NCI-H1105 (cell line): ENCODE results near the gene RGS3.

Experiments
- DNase-seq: peaks from one replicate; lab custom pipeline; 2025; lab: John Stamatoyannopoulos, UW

The RGS3 gene

DNA sequence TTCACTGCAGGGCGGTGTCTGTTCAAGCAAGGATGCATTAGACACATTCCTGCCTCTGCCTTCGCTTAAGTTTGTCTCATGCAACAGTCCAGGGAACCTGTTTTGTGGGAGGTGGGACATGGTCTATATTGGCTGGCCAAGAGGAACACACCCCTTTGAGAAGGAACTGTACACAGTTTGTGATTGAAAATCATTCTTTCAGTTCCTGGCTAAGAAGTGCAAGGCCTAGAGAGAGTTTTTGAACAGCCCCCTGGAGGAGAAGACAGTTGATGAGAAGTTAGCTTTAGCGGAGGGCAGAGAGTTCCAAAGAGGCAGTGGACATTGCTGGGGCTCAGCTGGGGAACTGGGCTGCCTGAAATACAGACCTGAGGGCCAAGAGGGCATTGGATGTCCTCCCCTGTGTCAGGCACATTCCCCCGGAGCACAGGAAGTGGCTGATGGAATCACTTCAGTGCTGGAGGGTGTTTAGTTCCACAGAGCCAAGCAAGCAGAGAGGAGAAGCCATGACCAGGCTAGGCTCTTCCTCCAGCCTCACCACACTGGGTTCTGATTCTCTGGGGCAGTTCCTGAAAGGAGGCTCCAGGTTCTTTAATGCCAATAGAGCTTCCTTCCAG, 66.6 kb downstream of the RGS3 start:
- no peak for DNase-seq

DNA sequence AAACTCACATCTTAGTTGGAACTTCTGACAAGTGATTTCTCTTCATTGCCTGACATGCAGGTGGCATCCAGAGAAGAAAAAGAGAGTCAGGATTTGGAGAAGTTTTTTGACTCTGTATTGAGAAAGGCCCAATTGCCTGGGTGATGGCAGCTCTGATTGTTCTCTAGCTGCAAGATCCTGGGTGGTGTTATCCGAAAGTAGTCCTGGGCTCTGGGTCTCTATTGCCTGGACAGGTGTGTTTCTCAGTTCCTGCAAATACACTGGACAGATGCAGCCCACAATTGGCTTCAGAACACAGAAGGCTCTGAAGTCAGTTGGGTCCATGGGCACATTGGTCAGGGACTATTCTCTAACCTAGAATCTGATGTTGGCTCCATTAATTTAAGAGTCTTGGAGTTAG, 67.4 kb downstream of the RGS3 start:
- DNase-seq = no peak

DNA sequence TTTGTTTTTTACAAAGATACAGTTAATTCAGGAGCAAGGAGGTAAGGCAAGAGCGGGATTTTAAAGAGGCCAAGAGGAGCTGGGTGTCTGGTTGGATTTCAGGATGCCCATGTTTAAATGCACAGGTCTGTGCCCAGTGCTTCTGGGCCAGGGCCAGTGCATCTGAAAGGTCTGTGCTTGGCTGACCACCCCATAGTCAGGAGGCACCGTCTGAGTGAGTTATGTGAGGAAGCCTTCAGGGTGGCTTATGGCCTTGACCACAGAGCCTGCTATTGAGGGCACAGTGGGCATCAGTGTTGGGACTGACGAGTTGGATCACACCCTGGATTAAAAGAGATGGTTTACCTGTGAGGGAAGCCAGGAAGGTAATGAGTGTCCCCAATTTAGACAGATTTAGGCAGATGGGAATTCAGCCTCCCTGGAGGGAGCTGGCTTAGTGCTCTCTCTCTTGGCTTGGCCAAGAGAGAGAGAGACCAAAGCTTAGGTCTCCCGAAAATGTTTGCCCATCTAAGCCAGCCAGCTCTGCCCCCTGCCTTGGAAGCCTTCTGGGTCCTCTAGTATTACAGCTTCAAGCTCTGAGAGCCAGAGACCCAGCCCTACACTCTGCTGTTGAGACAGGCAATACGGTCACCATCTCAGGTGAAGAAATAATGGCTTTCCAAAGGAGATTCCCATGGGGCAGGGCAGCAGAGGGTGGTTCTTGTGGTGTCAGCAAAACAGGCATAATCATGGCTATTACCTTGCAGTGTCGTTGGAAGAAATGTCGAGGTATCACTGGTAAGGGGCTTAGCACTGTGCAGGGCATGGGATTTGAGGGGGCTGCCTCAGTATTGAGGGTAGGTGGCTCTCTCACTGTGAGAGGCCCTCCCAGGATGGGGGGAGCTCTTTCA, 68.6 kb downstream of the RGS3 start:
- no peak for DNase-seq

DNA sequence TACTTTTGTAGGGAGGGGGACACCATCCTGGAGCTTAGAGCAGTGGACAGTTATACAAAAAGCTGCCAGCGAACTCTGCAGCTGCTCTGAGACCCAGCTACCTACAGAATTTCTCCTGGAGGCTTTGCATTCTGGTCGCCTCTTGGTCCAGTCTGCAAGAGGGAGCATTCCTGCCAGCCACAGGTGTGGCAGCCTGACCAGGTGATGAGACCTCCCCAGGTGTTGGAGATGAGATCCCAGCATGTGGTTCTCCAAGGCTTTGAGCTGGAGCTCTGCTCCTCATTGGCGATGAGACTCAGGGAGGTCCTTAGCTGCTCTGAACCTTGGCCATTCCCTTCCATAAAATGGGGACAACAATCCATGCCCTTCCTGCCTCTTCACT, 69.3 kb downstream of the RGS3 start:
- no peak for DNase-seq

DNA sequence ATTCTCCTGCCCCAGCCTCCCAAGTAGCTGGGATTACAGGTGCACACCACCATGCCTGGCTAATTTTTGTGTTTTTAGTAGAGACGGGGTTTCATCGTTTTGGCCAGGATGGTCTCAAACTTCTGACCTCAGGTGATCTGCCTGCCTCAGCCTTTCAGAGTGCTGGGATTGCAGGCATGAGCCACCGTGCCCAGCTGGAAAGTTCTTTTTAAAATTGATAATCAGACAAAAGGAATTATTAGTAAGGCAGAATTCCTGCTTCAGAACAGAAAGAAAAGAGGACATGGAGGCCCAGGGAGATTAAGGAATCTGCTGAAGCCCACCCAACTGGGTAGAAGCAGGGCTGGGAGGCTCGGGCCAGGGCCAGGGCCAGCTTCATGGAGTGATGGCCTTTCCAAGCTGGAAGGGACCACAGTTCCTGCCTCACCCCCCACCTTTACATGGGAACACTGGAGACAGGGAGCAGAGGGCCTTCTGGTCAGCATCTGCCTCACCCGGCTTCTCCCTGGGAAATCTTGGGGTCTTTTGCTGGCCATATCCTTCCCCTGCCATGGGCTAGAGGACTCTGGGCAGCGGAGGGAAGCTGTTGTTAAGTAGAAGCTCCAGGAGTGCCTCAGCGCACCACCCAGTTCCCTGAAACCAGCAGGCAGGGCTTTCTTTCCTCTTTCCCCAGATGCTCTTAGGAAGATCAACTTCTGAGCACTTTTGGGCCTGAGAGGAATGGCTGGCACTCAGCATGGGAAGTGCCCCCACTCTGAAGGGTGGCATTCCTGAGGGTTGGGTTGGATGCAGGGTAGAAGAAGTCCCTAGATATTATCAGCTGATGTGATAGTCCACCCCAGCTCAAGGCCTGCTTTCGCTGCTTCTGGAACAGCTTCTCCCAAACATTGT, 70.1 kb downstream of the RGS3 start:
- DNase-seq = no peak

DNA sequence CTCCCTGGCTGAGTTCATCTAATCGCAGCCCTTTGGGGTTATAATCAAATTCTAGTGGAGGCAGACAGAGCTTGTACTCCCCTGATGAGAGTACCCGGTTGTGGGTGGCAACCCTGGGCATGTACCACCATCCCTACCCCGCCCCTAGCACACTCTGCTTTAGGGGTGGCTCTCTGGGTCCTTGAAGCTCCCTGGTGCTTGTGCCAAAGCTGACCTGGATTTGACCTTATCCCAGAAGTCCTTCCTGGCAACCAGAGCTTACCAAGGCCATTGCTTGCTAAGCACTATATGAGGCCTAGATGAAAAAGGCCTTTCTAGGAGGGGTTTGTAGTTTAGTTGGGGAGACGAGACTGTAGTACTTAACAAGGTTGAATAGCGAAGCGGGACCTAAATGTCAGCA, 72.2 kb downstream of the RGS3 start:
- no peak for DNase-seq

DNA sequence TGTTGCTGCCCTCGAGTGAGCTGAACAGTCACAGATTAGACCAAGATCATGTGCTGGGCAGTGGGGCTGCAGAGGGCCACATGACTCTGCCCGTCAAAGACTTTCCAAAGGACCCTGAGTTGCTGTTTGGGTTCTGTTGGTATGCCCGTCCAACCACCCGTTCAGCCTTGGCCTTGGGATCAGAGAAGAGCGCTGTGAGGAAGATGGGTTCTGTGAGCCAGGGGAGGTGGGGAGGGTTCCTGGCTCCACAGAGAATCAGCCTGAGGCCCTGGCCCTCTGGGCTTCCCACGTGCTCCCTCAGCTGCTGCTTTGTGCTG, 72.6 kb downstream of the RGS3 start:
- no peak for DNase-seq

DNA sequence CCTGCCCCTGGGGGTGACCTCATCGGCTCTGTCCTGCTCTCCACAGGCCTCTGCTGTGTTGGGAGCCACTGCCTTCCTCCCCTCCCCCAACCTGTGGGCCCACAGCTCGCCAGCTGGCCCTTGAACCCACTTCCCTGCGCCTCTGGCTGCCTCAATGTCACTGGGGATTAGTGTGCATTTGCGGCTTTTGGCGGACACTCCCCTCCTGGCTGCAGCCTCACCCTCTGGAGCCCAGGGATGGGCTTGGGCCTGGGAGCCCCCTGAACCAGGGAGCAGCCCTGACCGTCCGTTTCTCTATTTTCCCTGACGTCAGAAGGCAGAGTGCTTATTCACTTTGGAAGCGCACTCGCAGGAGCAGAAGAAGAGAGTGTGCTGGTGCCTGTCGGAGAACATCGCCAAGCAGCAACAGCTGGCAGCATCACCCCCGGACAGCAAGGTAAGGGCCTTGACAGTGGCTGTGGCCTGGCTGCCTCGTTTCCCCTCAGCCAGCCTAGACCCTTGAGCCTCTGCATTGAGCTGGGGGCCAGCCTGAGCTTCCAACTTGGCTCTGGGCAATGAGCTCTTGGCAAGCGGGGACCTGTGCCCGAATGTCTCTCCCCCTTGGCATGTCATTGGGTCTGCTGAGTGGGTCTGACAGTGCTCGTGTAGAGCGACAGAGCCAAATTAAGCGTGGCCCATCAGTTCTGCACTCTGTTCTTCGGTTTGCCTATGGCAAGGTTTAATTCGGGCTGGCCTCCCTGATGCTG, 73.1 kb downstream of the RGS3 start:
- DNase-seq = no peak

DNA sequence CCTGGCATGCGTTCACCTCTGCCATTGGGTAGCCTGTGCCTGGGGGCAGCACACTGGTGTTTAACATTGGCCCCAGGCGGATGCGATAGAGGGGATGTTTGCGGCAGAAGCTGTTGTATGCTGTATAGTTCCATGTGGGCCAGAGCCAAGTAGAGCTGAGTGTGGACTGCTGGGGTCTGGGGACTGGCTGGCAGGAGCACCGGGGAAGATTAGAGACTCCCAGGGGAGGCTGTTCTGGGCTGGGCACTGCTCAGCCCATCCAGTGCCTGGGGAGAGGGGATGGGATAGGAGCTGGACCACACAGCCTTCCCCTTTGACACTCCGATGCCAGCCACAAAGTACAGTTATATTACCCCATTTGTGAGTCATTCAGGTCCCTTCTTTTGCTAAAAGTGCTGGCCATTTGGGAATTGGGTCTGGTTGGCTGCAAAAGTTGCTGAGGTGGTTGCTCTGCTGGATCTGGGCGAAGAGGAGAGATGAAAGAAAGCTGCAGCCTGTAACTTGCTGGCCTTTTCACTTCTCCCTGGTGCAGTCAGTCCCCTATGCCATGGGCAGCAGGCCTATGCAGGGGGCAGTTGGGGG, 73.8 kb downstream of the RGS3 start:
- no peak for DNase-seq

DNA sequence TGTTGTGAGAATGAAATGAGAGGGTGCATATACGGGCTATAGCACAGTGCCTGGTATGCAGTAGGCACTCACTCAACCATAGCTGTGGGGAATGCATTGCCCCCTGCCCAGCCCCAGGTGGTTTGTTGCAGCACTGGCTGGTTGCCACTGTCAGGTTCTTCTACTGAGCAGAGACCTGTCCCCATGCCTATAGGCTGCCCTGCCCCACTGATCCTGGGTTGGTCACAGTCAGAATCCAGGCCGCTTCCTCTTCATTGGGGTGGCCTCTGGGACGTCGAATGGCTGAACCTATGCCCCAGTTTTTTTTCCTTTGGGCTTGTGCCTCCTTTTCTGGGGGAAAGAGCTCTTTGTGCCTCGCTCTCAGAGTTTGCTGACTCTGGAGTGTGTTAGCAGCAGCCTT, 74.6 kb downstream of the RGS3 start:
- no peak for DNase-seq

DNA sequence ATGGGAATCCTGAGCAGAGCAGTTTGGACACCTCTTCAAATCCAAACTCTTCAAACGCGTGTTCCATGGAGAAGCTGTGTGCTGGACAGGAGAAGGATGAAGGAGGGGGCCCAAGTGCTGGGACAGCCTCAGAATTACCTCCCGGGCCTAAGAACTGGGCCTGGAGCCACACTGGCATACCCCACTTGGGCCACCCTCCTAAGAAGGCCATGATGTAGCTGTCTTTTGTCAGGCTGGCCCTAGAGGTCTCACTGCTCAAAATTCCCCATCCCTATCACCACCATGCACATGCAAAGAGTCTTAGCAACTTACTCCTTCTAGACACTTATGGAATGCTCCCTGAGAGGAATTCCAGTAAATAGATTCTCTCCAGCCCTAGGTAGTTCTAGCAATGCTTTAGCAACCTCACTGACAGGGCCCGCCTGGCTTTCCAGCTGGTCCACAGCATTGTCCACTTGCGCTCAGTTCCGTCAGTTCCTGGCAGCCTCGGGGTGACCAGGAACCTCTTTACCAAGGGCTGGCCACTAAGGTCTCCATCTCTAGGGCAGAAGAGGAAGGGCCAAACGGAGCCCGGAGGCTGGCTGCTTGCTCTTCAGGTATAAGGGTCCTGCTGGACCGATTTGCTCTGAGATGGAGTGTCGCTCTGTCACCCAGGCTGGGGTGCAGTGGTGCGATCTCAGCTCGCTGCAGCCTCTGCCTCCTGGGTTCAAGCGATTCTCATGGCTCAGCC, 75.3 kb downstream of the RGS3 start:
- DNase-seq = no peak

DNA sequence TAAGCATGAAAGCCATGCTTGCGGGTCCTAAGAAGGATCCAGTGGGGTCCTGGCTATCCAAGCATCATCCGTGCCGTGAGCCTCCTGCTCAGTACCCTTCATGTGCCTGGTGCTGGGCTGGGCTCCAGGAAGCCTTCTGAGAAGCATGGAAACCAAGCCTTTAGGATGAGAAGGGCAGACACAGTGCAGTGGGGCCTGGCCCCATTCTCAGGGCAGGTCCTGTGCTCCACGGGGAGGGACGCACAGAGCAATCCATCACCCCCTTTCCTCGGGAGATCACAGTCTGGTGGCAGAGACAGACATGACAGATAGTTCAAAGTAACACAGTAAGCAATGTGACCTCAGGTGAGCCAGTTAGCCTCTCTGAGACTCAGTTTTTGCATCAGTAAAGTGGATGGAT, 76.9 kb downstream of the RGS3 start:
- no peak for DNase-seq

DNA sequence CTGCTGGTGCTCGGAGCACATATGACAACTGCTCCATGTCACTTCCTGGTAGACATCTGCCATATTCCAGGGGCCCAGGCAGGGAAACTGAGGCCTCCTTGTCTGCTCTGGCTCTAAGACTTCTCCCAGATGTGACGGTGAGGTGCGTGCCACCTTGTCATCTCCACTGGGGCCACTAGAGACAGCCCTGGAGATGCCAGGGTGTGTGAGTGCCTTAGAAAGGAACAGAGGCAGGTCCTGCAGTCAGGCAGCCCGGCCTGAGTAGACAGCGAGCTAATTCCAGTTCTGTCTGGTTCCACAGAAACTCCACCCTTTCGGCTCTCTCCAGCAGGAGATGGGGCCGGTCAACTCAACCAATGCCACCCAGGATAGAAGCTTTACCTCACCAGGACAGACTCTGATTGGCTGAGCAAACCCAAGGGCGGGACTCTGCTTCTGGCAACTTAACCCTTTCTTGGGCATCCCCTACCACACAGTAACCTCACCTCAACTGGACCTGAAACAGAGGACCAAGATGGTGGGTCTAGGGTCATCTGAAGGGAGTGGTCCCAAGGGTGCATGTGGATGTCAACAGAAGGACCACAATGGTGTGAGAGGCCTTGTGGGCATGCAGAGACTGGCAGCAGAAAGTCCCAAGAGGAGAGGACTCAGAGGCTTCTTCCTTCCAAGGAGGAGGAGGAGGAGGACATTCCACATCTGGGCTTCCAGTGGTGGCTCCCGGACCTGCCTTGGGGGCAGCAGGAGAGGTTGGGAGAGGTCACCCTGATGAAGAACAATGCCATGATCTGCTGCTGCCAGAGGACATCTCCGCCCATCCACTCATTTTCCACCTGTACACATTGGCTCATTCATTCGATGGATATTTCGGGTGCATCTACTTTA, 77.7 kb downstream of the RGS3 start:
- DNase-seq = no peak

DNA sequence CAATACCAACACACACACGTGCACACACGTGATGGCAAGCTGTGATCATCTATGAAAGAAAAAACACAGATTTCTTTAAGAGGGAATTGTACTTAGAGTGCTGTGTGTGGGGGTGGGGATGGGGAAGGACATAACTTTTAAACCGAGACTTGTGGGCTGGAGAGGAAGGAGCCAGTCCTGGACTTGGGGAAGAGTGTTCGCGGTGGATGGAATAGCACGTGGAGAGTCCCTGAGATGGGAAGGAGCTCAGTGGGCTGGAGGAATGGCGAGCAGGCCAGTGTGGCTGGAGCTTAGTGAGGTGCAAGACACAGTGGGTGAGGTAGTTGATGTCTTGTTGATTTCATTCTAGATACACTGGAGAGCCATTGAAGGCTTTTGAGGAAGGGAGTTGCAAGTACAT, 78.5 kb downstream of the RGS3 start:
- DNase-seq = no peak

DNA sequence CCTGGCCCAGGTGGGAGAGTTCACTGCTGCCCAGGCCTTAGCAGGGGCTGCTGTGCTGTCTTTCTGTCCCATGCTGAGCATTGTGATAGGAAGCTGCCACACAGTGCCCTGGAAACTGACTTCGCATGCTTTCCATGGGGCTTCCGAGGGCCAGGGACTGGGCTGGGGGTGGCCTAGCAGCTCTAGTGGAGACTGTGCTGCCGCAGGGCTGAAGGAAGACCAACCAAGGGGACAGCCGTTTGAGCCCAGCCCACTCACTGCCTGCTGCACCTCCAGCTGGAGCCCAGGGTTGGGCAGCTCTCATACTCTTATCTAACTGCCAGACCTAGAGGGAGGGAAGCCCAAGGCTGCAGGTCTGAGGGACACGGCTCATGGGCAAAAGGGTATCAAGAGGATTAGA, 79.2 kb downstream of the RGS3 start:
- DNase-seq = no peak

DNA sequence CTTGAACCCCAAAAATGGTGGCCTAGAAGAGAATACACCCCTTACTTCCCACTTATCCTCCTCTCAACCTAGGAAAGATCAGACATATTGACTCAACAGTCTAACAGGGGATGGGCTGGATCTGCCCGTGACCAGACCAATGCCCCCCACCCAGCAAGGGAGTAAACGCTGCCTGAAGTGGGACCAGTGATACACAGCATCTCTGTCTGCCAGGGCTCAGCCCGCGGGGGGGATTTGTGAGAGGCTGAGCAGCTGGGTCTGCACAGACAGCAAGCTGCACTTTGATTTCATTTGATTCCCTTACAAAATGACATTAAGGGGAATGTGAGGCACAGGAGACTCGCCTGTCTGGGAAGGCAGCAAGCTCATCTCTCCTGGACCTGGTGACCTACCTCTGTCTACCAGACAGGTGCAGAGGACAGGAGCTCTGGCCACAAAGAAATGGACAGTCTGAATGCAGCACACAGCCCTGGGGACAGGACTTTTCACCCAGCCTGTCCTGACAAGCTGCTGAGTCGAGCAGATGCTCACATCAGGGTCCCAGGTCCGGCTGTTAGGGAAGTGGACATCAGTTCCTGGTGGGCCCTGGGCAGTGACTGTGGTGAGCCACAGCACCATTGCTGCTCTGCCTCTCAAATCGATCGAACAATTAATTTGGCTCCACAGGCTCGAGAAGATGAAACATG, 79.9 kb downstream of the RGS3 start:
- DNase-seq = no peak

DNA sequence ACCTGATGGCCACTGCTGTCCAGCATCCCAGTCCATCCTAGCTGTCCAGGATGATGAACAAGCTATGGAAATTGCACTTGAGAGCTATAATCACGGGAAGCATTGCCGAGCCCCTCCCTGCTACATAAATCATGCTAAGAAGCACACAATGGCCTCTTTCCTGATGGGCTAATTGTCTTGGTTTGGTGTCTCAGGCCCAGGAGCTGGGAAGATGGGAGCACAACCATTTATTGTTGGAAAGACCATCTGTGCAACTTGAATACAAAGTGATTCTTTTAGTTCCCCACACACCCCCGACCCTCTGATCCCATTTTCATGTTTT, 80.4 kb downstream of the RGS3 start:
- no peak for DNase-seq

DNA sequence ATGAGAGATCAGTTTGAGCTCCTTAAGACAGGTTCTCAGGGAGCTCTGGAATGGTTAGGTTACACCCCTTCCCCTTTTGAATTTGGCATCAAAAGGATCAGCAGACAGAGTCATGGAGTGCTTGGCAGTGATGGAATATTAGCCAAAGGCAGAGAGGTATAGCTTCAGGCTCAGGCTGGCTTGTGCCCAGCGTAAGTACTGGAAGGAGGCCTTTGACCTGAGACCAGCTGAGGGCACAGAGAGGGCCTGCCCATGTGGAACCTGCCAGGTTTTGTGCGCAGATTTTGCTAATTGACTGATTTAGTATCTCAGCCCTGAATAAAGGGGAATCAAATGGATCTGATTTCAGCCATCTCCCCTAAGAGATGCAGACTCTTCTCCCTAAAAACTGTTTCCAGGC, 81.5 kb downstream of the RGS3 start:
- DNase-seq = no peak

DNA sequence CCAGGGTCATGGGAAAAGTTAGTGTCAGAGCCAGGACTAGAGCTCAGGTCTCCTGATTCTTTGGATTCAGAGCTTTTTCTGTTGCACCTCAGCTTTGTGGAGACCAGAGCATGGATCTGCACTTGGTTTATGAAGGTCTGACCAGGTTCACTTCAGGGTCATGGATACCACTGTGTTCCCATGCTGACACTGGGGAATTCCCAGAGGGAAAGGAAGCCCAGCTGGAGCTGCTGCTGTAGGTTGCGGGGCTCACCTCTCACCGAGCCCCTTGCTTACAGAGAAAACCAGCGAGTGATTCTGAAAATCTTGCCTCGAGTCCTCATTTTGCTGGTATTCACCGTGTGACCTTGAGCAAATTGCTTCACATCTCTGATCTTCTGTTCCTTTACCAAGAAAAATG, 83.0 kb downstream of the RGS3 start:
- no peak for DNase-seq

DNA sequence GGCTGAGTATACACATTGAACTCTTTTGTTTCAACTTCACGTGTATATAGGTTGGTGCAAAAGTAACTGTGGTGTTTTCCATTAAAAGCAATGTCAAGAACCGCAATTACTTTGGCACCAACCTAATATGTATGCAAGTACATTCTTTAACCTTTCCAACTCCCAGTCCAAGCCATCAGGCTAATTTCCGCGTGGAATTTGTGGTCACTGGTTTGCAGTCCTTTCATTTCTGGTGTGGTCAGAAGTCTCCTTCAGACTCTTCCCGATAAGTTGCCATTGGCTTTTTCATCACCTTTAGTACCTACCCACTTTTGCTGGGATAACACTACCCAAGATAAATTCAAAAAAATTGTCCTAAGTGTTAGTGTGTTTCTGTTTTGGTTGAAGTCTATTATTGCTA, 84.0 kb downstream of the RGS3 start:
- no peak for DNase-seq
